ENCODE results near the gene GTF2A1.

- no peak for TF ChIP-seq TAF1 (IDR thresholded peaks at IDR 0.05; ENCODE audit: borderline replicate concordance, low read depth, low read length)
- no peak for TF ChIP-seq CTCF (IDR thresholded peaks at IDR 0.05)
- TF ChIP-seq CHD2 (IDR thresholded peaks at IDR 0.05; ENCODE audit: low read length, partially characterized antibody): no peak
These were observed 22.1 kb downstream of the GTF2A1 start for GRCh38 chr14:81198651-81199050.

All from SK-N-SH (cell line).